HT1080 (cell line): Measurements from ENCODE around the gene CRISP1. TPM values are rescaled to one million over a fixed set of nuclear protein-coding genes. Genes with fewer than 3 reads are reported as not detected.
"Not testable (repeated sequence)": the region's sequence is repeated elsewhere in the genome, so short reads cannot be mapped to it uniquely, and the experiment has no call there.

Experiments used
- DNase-seq: peaks from one replicate; pipeline ENCODE4 v3.0.0-alpha.2; 2015; ENCODE audit warnings: low read depth
- polyA plus RNA-seq, 2 experiments: library from polyadenylated mRNA; depleted of rRNA; stranded (reverse); fragments of >200 nt; gene quantifications; 2 replicates each; pipeline ENCODE4 v1.2.3, GENCODE V29; 2015
- total RNA-seq: library from RNA; depleted of rRNA; stranded (reverse); fragments of >200 nt; shearing (Covaris generic); gene quantifications from 2 replicates; pipeline ENCODE4 v1.2.3, GENCODE V29; 2014; rRNA removed

CRISP1 gene, protein sequence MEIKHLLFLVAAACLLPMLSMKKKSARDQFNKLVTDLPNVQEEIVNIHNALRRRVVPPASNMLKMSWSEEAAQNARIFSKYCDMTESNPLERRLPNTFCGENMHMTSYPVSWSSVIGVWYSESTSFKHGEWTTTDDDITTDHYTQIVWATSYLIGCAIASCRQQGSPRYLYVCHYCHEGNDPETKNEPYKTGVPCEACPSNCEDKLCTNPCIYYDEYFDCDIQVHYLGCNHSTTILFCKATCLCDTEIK
- total RNA-seq = not detected in 2 replicates
- not detected in 2 replicates for polyA plus RNA-seq (2015; cell fraction: cytosol; rRNA removed)
- polyA plus RNA-seq (2015; cell fraction: nucleus; rRNA removed) = not detected in 2 replicates

GRCh38 chr6:49866485-49866943, at the start of gene CRISP1:
CRISP1 (minus strand) TSS chr6:49866535; CDS start chr6:49857400, 9,135 bp downstream.
- no peak for DNase-seq

DNA sequence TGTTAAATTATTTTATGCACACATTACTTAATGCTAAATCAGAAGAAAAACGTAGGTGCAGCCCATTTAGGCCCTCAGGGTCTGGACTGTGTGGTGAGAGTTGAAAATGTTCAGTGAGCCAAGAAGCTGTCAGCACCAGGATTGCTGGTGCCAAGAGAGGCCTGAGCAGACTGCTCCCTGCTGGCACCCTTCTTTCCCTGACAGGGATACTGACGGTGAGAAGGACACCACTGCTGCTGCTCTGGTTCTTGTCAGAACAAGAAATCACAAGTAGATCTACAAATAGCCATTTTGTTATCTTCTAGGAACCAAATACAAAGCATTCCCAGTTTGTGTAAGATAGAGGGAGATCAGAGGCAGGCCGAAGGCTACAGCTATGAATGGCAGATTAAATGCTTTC, 48.7 kb upstream of the CRISP1 start:
- no peak for DNase-seq

GRCh38 chr6:49913636-49914375, 47.5 kb upstream of the CRISP1 start:
- DNase-seq = no peak

GRCh38 chr6:49912196-49912595, 45.9 kb upstream of the CRISP1 start:
- DNase-seq = no peak

GRCh38 chr6:49911252-49911651, 44.9 kb upstream of the CRISP1 start:
- DNase-seq = no peak

- no peak for DNase-seq
These were observed 43.2 kb upstream of the CRISP1 start for GRCh38 chr6:49909563-49909962.

DNA sequence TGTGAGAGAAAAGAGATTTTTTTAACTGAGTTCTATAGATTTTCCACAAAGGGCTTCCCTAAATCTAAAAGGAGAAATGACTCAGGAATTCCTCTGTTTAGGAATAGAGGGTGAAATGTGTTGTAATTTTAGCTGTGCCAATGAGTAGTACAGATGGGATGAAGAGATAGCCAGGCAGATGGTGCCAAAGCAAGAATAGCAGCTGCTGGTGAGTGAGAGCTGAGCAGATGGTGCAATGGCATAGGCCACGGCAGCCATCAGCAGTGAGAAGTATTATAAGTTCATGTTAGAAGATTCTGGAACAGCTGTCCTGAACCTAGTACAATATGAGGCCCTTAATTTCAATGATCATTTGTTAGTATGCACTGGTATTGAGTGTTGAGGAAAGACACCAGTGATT, 40.2 kb upstream of the CRISP1 start:
- peak; percentile 13 for DNase-seq

DNA sequence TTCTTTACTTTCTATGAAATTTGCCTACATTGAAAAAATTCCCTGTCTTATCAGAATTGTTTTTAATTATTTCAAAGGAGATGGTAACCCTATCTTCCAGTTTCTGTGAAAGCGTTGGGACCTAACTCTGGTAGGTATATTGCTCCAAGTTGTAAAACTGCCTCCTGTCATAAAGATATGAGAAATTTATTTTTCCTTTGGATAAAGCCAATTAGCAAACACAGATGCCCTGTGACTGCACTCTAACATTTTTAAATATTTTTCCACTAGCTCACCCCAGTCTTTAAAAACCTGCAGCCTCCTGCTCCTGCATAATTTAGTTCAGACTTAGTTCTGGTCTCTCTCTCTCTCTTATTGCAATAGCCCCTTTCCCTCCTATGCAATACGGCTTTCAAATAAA, 39.0 kb upstream of the CRISP1 start:
- no peak for DNase-seq

DNA sequence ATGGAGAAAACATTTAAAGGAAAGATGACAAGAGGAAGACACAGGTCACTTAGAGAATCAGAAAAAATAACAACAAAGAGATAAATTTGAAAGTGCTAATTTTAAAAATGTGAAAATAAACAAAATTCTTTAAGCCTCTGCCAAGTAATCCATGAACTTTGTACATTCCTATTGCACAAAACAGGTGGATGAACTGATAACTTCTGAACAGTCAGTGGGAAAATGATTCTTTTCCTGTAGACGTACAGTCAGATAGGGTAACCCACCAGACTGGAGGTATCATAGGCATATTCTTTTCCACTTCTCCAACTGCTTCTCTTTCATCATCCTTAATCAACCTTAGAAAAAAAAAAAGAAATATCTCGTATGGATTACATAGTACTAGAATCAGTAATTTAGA, 36.5 kb upstream of the CRISP1 start:
- DNase-seq = no peak

GRCh38 chr6:49898904-49899566, 32.7 kb upstream of the CRISP1 start:
- no peak for DNase-seq

DNA sequence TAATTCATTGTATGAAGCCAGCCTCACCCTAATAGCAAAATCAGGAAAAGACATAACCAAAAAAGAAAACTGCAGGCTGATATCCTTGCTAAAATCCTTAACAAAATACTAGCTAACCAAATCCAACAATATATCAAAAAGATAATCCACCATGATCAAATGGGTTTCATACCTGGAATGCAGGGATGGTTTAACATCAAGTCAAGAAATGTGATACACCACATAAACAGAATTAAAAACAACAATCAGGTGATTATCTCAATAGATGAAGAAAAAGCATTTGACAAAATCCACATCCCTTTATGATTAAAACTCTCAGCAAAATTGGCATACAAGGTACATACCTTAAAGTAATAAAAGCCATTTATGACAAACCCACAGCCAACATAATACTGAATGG, 29.2 kb upstream of the CRISP1 start:
- not testable (repeated sequence) for DNase-seq

DNA sequence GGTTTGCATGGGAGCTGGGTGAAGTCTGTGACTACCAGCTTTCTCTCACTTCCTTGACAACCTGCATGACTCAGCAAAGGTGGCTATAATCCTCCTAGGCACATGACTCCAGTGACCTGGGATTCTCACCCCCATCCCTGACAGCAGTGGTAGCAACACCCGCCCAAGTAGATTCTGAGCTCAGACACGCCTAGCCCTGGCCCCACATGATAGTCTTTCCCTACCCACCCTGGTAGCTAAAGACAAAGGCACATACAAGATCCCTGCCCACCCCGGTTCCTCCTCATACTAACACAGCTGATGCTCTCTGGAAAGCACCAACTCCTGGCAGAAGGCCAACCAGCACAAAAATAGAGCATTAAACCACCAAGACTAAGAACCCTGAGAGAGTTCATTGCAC, 25.9 kb upstream of the CRISP1 start:
- no peak for DNase-seq

DNA sequence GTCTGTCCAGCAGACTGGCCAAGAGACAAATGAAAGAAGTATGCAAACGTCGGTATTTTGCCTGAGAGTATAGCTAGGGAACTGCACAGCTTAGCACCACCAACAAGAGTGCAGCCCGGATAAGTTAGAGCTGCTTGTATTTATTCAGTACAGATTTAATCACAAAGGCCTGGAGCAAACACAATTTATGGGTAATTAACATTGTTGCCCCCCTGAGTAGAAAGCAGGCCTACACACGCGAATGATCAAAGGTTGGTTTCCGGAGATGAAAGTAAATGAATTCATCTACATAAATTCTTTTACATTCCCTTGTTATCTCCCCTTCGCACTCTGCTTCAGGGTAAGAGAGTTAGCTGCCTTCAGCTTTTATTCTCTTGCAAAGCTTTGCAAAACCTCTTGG, 24.7 kb upstream of the CRISP1 start:
- DNase-seq = no peak

DNA sequence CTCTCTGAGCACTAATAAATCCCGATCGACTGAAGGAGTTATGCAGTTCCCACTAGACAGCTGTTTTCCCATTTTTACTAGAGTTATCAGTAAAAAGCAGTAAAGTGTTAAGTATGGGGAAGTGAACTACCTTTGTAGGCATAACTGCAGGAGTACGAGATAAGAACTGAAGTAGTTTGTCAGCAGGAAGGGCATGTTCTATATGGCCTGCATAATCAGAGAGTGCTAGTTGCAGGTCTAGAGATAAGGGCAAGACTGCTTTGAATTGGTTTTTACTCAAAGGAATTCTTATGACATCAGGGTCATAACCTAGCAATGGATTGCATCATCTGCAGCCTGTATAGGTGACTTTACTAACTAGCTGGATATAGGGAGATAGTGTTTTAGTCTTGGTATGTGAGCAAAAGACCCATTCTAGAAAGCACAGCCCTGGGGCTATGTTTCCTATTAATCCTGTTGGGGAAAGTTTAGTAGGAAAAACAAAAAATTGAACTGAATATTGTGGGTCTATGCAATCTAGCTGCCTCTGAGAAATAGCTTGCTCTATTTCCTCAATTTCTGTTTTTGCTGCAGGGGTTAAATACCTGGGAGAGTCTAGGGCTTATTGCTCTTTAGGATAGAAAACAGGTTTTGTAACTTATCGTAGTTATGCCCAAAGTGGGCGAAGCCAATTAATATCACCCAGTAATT, 22.6 kb upstream of the CRISP1 start:
- DNase-seq = no peak

- no peak for DNase-seq
These were observed 2.7 kb upstream of the CRISP1 start for GRCh38 chr6:49868951-49869529.

- no peak for DNase-seq
These were observed 10.1 kb downstream of the CRISP1 start for GRCh38 chr6:49856282-49856681.

- no peak for DNase-seq
These were observed 11.1 kb downstream of the CRISP1 start for GRCh38 chr6:49855221-49855620.

- DNase-seq = no peak
These were observed 13.4 kb downstream of the CRISP1 start for GRCh38 chr6:49852975-49853374.

DNA sequence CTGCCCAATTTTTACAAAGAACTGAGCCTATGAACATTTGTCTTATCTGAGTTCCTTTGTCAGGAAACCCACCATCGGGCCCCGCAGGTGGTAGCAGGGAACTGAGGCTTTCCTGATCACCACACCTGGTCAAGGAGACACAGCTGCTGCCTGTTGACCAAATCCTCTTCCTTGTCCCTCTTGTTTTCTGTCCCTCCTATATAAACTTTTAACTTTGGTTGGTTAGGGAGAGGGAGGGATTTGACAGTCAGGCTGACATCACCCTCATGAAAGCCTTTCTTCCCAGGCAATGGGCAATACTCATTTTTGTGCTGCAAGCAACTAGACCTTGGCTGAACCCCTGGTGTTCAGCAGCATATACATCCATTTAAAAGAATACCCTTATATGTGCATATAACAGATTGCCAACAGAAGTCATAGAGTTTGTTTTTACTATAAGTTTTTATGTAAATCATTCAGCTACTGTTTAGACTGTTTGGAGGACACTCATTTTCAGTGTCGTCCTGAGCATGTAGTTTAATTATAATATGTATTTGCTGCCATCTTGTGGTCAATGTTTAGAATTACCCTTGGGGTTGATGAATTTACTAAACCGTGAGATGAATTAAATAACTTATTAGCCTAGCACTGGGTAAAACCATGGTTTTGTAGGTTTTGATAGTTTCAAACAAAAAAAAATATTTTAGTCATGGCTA, 17.0 kb downstream of the CRISP1 start:
- DNase-seq = peak; percentile 41

- no peak for DNase-seq
These were observed 18.7 kb downstream of the CRISP1 start for GRCh38 chr6:49847673-49848072.

GRCh38 chr6:49847014-49847413, 19.3 kb downstream of the CRISP1 start:
- no peak for DNase-seq
